Endothelial cell of umbilical vein (primary cell): ENCODE measurements around the gene CCND1.

Experiments
- EZH2 ChIP-seq: IDR thresholded peaks from 2 replicates; pipeline ENCODE4 v1.6.1; 2012; ENCODE audit warnings: borderline replicate concordance, low read depth, mild to moderate bottlenecking, moderate library complexity, low read length, inconsistent platforms; ENCODE audit not compliant: severe bottlenecking
- POLR2A ChIP-seq: IDR thresholded peaks from 2 replicates; pipeline ENCODE4 v1.6.1; 2012; ENCODE audit warnings: low read depth, mild to moderate bottlenecking, control low read depth, low read length
- POLR2AphosphoS5 ChIP-seq: IDR thresholded peaks from 2 replicates; pipeline ENCODE4 v1.6.1; 2012; ENCODE audit warnings: low read depth, mild to moderate bottlenecking, control low read depth, low read length, moderate library complexity; ENCODE audit not compliant: insufficient read depth
- TF ChIP-seq, protein P1 (sequence below), 2 donors: IDR thresholded peaks; 1 replicate in 1 of 2; 2 replicates in 1 of 2; pipeline ENCODE4 v1.5.1; 2011; ENCODE audit warnings: low read length in 2 of 2, mild to moderate bottlenecking in 2 of 2, moderate library complexity in 2 of 2, control low read depth in 1 of 2, inconsistent platforms in 1 of 2, low read depth in 1 of 2; ENCODE audit not compliant: insufficient read depth in 1 of 2; ENCODE audit errors: extremely low read depth in 1 of 2

DNA sequence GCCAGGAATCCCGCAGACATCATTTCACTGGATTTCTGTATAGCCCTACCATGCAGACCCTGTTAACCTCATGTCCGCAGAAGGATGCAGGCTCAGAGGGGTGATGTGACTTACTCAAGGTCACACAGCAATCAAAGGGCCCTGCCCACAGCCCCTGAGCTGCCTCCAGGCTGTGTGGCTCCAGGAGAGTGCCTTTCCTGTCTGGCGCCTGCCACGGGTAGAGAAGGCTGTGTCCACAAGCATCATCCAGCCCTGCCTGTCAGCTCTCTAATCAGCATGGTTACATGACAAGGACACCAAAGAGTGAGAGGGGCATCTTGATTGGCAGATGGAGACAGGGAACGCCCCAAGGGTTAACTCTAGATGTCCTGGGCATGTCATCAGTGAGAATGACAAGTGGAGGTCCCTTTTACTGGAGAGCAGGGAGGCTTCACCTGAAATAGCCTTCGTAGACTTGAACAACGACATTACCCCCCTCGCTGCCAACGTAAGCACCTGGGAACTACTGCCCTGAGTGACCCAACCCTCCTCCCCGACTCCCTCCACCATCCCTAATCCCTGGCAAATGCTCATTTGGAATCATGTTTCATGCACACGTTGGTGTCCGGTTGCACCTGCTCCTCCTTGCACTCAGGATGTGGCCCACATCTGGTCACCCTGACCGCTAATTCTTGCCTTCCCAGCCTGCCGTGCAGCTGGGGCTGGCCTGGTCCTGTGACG lies 56.0 kb downstream of the CCND1 start:
- TF ChIP-seq, protein P1, sequence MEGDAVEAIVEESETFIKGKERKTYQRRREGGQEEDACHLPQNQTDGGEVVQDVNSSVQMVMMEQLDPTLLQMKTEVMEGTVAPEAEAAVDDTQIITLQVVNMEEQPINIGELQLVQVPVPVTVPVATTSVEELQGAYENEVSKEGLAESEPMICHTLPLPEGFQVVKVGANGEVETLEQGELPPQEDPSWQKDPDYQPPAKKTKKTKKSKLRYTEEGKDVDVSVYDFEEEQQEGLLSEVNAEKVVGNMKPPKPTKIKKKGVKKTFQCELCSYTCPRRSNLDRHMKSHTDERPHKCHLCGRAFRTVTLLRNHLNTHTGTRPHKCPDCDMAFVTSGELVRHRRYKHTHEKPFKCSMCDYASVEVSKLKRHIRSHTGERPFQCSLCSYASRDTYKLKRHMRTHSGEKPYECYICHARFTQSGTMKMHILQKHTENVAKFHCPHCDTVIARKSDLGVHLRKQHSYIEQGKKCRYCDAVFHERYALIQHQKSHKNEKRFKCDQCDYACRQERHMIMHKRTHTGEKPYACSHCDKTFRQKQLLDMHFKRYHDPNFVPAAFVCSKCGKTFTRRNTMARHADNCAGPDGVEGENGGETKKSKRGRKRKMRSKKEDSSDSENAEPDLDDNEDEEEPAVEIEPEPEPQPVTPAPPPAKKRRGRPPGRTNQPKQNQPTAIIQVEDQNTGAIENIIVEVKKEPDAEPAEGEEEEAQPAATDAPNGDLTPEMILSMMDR (IDR thresholded peaks at IDR 0.05; ENCODE audit: extremely low read depth in 1 of 2, insufficient read depth in 1 of 2, low read depth in 1 of 2, low read length in 2 of 2): no peak
- TF ChIP-seq POLR2A: no peak
- TF ChIP-seq POLR2AphosphoS5: no peak
- TF ChIP-seq EZH2: no peak
